Fibroblast of lung (primary cell): ENCODE measurements around the gene HOXB6. TPM values are rescaled to one million over a fixed set of nuclear protein-coding genes. Genes with fewer than 3 reads are reported as not detected.

Source experiments
- DNase-seq, 2 donors: peaks; one replicate each; pipeline versions ENCODE4 v3.0.0 to v3.0.0-alpha.2; 2010; ENCODE audit warnings: low read depth in 2 of 2
- H2AFZ ChIP-seq: 2 replicates; pipeline ENCODE4 v1.5.1; 2012; ENCODE audit warnings: low read length, control low read depth, inconsistent platforms
- H3K27ac ChIP-seq: 2 replicates; pipeline ENCODE4 v1.5.1; 2011; ENCODE audit warnings: low read length, control low read depth; ENCODE audit not compliant: insufficient read depth
- H3K27me3 ChIP-seq: 2 replicates; pipeline ENCODE4 v1.5.1; 2011; ENCODE audit warnings: mild to moderate bottlenecking, low read length; ENCODE audit not compliant: control insufficient read depth, insufficient read depth
- H3K36me3 ChIP-seq: 2 replicates; pipeline ENCODE4 v1.5.1; 2011; ENCODE audit warnings: low read length; ENCODE audit not compliant: control insufficient read depth, insufficient read depth
- H3K4me1 ChIP-seq: 2 replicates; pipeline ENCODE4 v1.5.1; 2011; ENCODE audit warnings: low read length; ENCODE audit not compliant: control insufficient read depth, insufficient read depth; ENCODE audit errors: extremely low read depth
- H3K4me2 ChIP-seq: 2 replicates; pipeline ENCODE4 v1.5.1; 2011; ENCODE audit warnings: low read length, control low read depth; ENCODE audit not compliant: insufficient read depth; ENCODE audit errors: extremely low read depth
- H3K4me3 ChIP-seq, 4 experiments: fragments of 200-600 bp in 1 of 4; sonication (generic) in 1 of 4; replicated peaks in 1 of 4; 2 replicates each; pipeline ENCODE4 v1.5.1; 2011 to 2016; ENCODE audit warnings: low read length in 4 of 4, low read depth in 3 of 4, mild to moderate bottlenecking in 3 of 4, control low read depth in 2 of 4, inconsistent platforms in 1 of 4, mixed read lengths in 1 of 4; ENCODE audit not compliant: insufficient read depth in 1 of 4; ENCODE audit errors: control extremely low read depth in 1 of 4
- H3K79me2 ChIP-seq: 2 replicates; pipeline ENCODE4 v1.5.1; 2012; ENCODE audit warnings: mild to moderate bottlenecking, low read length, inconsistent platforms; ENCODE audit not compliant: control insufficient read depth, insufficient read depth
- H3K9ac ChIP-seq: 2 replicates; pipeline ENCODE4 v1.5.1; 2011; ENCODE audit warnings: mild to moderate bottlenecking, low read length, control low read depth; ENCODE audit not compliant: insufficient read depth
- H3K9me3 ChIP-seq: 2 replicates; pipeline ENCODE4 v1.5.1; 2012; ENCODE audit warnings: low read depth, low read length; ENCODE audit not compliant: control insufficient read depth, insufficient read depth
- H4K20me1 ChIP-seq: 2 replicates; pipeline ENCODE4 v1.5.1; 2011; ENCODE audit warnings: low read length; ENCODE audit not compliant: control insufficient read depth, insufficient read depth; ENCODE audit errors: extremely low read depth
- EZH2 ChIP-seq: IDR thresholded peaks from 2 replicates; pipeline ENCODE4 v1.5.1; 2012; ENCODE audit warnings: low read length, control low read depth, mild to moderate bottlenecking; ENCODE audit errors: missing control alignments
- polyA plus RNA-seq, 2 donors: library from polyadenylated mRNA; depleted of rRNA in 1 of 2; stranded (reverse) in 1 of 2; unstranded in 1 of 2; fragments of >200 nt; gene quantifications; 2 replicates each; pipeline ENCODE4 v1.2.1, GENCODE V29; 2011 to 2012; ENCODE audit warnings: missing spikeins in 1 of 2
- total RNA-seq: library from RNA; depleted of rRNA; stranded (reverse); fragments of >200 nt; gene quantifications from 2 replicates; pipeline ENCODE4 v1.2.1, GENCODE V29; 2014
- TF ChIP-seq, protein P1 (sequence below), 2 donors: IDR thresholded peaks in 1 of 2; conservative IDR thresholded peaks in 1 of 2; 1 replicate in 1 of 2; 2 replicates in 1 of 2; pipeline ENCODE4 v1.5.1; 2011 to 2012; ENCODE audit warnings: low read length in 2 of 2, control low read depth in 1 of 2, inconsistent platforms in 1 of 2, low read depth in 1 of 2, mild to moderate bottlenecking in 1 of 2

Gene HOXB6
- total and polyA plus RNA-seq, 2 donors (not counting 1 experiment from before 2014, with no cell fraction given), result 16.2 to 28.9 TPM

DNA sequence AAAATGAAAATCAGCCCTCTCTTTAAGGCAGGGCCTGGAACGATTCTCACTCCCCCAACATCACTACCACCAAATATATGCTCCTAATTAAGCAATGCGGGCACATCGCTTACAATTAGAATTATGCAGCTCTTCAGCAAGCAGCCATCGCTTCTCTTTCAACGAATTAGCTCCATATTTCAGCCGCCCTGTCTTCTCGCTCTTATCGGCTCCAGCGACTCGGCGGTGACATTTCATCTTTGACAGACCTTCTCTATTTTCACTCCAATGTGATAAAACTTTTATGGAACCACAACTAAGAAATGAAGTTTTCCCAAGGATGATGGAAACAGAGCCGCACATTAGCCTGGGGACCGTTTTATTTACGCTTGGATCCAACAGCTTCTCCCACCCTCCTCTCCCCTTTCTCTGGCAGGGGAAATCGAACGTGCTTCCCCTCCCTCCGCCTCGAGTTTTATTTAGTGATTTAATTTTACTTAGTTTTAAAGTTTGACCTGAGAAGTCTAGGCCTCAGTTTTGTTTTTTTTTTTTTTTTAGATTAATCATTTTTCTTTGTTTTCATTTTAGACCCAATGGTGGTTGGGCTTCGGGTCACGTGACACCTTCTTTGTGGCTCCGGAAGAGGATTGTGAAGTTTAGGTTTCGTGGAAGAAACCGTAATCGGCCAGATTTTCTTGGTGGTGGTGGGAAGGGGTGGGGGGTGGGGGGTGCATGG lies 56.8 kb downstream of the HOXB6 start:
- Histone ChIP-seq H3K27me3 (no peaks in the 10 kb centered on the region), H3K27ac (peak overlapping the region; percentile 97)

DNA sequence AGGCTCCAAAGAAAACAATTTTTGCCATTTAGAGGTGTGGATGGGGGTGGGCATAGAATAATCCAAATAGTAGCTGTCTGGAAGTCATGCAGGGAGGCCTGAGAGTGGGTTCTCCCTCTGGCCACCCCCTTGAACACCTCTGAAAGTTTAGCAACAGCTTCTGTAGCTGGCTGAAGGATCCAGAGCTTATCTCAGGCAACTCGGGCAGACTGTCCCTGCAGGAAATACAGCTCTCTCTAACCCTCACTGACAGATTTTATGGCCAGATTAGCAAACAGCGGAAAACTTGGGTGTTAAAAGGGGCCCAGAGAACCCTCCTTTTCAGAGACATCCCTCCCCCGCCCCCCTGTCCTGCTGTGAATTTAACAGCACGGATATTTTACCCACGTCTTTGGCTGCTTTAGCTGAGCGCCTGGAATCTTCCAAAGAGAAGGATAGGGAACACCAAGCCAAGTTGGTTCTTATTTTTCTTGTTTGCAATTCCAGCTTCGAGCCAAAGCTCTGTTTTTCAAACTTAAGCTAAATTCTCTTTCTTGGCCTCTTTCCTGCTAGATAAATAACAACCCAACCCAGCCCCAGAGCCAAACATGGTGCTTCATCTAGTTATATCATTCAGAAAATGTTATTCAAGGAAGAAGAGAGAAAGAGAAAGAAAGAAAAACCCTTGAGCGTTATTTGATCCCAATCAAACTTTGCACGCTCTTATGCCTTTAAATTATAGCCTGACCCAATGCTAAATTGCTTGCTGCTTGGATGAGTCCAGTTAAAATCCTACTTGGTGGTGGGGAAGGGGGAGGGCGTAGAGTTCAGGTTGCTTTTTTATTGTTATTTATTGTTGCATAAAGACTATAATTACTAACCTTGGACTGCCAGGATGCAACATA lies 57.6 kb downstream of the HOXB6 start:
- no peaks in the 10 kb centered on the region for H3K27me3 ChIP-seq
- peaks cover 90% of the 10 kb centered on the region for H3K79me2 ChIP-seq
- peak overlapping the region; percentile 37 for H3K9ac ChIP-seq
- H3K4me3 ChIP-seq, result peak overlapping the region; percentile 20 to 90 (median 40)
- H2AFZ ChIP-seq, result no peak overlapping the region
- H3K4me1 ChIP-seq, result peaks cover 35% of the 10 kb centered on the region
- peaks cover 21% of the 10 kb centered on the region for H3K36me3 ChIP-seq
- no peaks in the 10 kb centered on the region for H3K9me3 ChIP-seq
- peak; percentile 57 to 87 for DNase-seq
- peak overlapping the region; percentile 94 for H3K4me2 ChIP-seq
- no peak for TF ChIP-seq EZH2
- TF ChIP-seq, protein P1, sequence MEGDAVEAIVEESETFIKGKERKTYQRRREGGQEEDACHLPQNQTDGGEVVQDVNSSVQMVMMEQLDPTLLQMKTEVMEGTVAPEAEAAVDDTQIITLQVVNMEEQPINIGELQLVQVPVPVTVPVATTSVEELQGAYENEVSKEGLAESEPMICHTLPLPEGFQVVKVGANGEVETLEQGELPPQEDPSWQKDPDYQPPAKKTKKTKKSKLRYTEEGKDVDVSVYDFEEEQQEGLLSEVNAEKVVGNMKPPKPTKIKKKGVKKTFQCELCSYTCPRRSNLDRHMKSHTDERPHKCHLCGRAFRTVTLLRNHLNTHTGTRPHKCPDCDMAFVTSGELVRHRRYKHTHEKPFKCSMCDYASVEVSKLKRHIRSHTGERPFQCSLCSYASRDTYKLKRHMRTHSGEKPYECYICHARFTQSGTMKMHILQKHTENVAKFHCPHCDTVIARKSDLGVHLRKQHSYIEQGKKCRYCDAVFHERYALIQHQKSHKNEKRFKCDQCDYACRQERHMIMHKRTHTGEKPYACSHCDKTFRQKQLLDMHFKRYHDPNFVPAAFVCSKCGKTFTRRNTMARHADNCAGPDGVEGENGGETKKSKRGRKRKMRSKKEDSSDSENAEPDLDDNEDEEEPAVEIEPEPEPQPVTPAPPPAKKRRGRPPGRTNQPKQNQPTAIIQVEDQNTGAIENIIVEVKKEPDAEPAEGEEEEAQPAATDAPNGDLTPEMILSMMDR (conservative IDR thresholded peaks at IDR 0.05 in 1 of 2, IDR thresholded peaks at IDR 0.05 in 1 of 2; ENCODE audit: low read depth in 1 of 2, low read length in 2 of 2), result no peak
- peak overlapping the region; percentile 97 for H3K27ac ChIP-seq
- no peaks in the 10 kb centered on the region for H4K20me1 ChIP-seq

More for the DNA sequence above, 56.8 kb downstream of the HOXB6 start:
- peak overlapping the region; percentile 94 for H3K4me2 ChIP-seq
- DNase-seq, result peak; percentile 81 to 94
- H3K9me3 ChIP-seq, result no peaks in the 10 kb centered on the region
- peaks cover 40% of the 10 kb centered on the region for H3K4me1 ChIP-seq
- H3K36me3 ChIP-seq, result peaks cover 20% of the 10 kb centered on the region
- peak overlapping the region; percentile 37 for H3K9ac ChIP-seq
- H3K4me3 ChIP-seq, result peak overlapping the region; percentile 20 to 90 (median 40)
- TF ChIP-seq EZH2, result no peak
- TF ChIP-seq, protein P1 (conservative IDR thresholded peaks at IDR 0.05 in 1 of 2, IDR thresholded peaks at IDR 0.05 in 1 of 2; ENCODE audit: low read depth in 1 of 2, low read length in 2 of 2), result no peak
- H2AFZ ChIP-seq, result no peak overlapping the region
- peaks cover 90% of the 10 kb centered on the region for H3K79me2 ChIP-seq
- H4K20me1 ChIP-seq, result no peaks in the 10 kb centered on the region
